ENCODE data around the gene HSPA1B.
"Not testable (repeated sequence)": the region's sequence is repeated elsewhere in the genome, so short reads cannot be mapped to it uniquely, and the experiment has no call there.

HSPA1B gene

DNA sequence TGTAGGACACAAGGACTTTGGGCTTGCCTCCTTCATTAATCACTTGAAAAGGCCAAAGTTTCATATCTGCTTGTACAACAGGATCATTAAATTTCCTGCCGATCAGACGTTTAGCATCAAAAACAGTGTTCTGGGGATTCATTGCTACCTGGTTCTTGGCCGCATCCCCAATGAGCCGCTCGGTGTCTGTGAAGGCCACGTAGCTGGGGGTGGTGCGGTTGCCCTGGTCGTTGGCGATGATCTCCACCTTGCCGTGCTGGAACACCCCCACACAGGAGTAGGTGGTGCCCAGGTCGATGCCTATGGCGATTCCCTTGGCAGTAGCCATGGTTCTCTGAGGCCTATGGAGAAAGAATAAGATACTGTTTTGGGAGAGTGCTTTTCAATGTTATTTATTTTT lies 15.9 kb upstream of the HSPA1B start:
- no peak for DNase-seq (ENCODE audit: low read depth)
- H3K4me3 ChIP-seq (ENCODE audit: low read depth, low read length) = no peak overlapping the region
- no peak for TF ChIP-seq MYC (IDR thresholded peaks at IDR 0.05; ENCODE audit: low read depth, low read length)
- TF ChIP-seq, protein P1, sequence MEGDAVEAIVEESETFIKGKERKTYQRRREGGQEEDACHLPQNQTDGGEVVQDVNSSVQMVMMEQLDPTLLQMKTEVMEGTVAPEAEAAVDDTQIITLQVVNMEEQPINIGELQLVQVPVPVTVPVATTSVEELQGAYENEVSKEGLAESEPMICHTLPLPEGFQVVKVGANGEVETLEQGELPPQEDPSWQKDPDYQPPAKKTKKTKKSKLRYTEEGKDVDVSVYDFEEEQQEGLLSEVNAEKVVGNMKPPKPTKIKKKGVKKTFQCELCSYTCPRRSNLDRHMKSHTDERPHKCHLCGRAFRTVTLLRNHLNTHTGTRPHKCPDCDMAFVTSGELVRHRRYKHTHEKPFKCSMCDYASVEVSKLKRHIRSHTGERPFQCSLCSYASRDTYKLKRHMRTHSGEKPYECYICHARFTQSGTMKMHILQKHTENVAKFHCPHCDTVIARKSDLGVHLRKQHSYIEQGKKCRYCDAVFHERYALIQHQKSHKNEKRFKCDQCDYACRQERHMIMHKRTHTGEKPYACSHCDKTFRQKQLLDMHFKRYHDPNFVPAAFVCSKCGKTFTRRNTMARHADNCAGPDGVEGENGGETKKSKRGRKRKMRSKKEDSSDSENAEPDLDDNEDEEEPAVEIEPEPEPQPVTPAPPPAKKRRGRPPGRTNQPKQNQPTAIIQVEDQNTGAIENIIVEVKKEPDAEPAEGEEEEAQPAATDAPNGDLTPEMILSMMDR (IDR thresholded peaks at IDR 0.05; ENCODE audit: low read depth, low read length) = no peak
- TF ChIP-seq POLR2A (IDR thresholded peaks at IDR 0.05; ENCODE audit: extremely low read depth, insufficient read length) = no peak
- TF ChIP-seq, protein P2, sequence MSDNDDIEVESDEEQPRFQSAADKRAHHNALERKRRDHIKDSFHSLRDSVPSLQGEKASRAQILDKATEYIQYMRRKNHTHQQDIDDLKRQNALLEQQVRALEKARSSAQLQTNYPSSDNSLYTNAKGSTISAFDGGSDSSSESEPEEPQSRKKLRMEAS (IDR thresholded peaks at IDR 0.05; ENCODE audit: low read depth, low read length) = no peak

DNA sequence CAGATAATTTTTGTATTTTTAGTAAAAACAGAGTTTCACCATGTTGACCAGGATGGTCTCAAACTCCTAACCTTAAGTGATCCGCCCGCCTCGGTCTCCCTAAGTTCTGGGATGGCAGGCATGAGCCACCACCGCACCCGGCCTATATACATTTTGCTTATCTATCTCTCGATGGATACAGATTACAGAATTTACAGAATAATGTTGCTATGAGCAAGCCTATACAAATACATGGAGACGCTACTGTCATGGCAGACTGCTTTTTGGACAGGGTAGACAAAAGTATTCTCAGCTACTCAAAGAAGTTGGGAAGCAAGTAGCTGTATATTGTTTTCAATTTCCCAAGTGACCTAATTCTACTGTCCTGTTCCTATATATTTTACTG lies 14.1 kb upstream of the HSPA1B start:
- no peak overlapping the region for H3K4me3 ChIP-seq (ENCODE audit: low read depth, low read length)
- no peak for TF ChIP-seq POLR2A (IDR thresholded peaks at IDR 0.05; ENCODE audit: extremely low read depth, insufficient read length)
- TF ChIP-seq, protein P2 (IDR thresholded peaks at IDR 0.05; ENCODE audit: low read depth, low read length) = no peak
- TF ChIP-seq, protein P1 (IDR thresholded peaks at IDR 0.05; ENCODE audit: low read depth, low read length) = no peak
- DNase-seq (ENCODE audit: low read depth) = no peak

DNA sequence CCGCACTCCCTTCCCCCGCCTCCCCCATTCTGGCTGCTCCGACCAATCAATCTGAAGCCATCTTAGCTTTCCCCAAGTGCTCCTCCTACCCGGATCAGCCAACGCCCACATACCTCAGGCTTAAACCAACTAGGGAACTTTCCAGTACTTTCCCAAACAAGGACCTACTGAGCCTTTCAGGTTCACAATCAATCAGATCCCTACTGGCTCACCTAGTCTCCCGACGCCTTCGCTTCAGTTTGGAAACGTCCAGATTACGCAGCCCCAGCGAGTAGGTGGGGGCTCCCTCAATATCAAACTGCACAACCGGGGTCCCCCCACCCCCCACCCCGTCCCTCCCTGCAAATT lies 12.9 kb upstream of the HSPA1B start:
- TF ChIP-seq POLR2A (IDR thresholded peaks at IDR 0.05; ENCODE audit: extremely low read depth, insufficient read length) (no peak), MYC (IDR thresholded peaks at IDR 0.05; ENCODE audit: low read depth, low read length) (no peak)
- TF ChIP-seq, protein P1 (IDR thresholded peaks at IDR 0.05; ENCODE audit: low read depth, low read length) = no peak
- TF ChIP-seq, protein P2 (IDR thresholded peaks at IDR 0.05; ENCODE audit: low read depth, low read length) = no peak
- peak overlapping the region; percentile 70 for H3K4me3 ChIP-seq (ENCODE audit: low read depth, low read length)
- peak; percentile 94 for DNase-seq (ENCODE audit: low read depth)

DNA sequence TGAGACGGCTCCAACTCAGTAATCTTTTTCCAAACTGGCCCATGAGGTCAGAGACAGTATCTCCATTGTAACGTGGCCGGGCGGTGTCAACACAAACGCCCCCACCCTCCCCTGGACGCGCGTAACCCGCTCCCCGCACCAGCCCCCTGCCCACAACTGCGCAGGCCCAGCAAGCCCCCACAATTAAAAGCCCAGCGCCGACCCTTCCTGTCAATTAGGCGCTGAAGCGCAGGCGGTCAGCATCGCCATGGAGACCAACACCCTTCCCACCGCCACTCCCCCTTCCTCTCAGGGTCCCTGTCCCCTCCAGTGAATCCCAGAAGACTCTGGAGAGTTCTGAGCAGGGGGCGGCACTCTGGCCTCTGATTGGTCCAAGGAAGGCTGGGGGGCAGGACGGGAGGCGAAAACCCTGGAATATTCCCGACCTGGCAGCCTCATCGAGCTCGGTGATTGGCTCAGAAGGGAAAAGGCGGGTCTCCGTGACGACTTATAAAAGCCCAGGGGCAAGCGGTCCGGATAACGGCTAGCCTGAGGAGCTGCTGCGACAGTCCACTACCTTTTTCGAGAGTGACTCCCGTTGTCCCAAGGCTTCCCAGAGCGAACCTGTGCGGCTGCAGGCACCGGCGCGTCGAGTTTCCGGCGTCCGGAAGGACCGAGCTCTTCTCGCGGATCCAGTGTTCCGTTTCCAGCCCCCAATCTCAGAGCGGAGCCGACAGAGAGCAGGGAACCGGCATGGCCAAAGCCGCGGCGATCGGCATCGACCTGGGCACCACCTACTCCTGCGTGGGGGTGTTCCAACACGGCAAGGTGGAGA lies 12.3 kb upstream of the HSPA1B start, which contains the start of the genes HSPA1A and HSPA1L:
Gene HSPA1A, plus strand, starts transcription at position 519 of the 814 bp plus-strand sequence. Its CDS starts 214 bp downstream, at position 733.
Gene HSPA1L, minus strand, starts transcription at position 259 of the 814 bp plus-strand sequence. CDS start 3,311 bp downstream, outside the sequence.
- DNase-seq (ENCODE audit: low read depth) = peak; percentile 94
- TF ChIP-seq, protein P2 (IDR thresholded peaks at IDR 0.05; ENCODE audit: low read depth, low read length) = no peak
- peak within 1 kb of the TSS; percentile 70 for H3K4me3 ChIP-seq (ENCODE audit: low read depth, low read length)

DNA sequence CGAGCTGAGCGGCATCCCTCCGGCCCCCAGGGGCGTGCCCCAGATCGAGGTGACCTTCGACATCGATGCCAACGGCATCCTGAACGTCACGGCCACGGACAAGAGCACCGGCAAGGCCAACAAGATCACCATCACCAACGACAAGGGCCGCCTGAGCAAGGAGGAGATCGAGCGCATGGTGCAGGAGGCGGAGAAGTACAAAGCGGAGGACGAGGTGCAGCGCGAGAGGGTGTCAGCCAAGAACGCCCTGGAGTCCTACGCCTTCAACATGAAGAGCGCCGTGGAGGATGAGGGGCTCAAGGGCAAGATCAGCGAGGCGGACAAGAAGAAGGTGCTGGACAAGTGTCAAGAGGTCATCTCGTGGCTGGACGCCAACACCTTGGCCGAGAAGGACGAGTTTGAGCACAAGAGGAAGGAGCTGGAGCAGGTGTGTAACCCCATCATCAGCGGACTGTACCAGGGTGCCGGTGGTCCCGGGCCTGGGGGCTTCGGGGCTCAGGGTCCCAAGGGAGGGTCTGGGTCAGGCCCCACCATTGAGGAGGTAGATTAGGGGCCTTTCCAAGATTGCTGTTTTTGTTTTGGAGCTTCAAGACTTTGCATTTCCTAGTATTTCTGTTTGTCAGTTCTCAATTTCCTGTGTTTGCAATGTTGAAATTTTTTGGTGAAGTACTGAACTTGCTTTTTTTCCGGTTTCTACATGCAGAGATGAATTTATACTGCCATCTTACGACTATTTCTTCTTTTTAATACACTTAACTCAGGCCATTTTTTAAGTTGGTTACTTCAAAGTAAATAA lies 10.2 kb upstream of the HSPA1B start:
- peak overlapping the region; percentile 89 for H3K4me3 ChIP-seq (ENCODE audit: low read depth, low read length)
- peak; percentile 62 for DNase-seq (ENCODE audit: low read depth)

DNA sequence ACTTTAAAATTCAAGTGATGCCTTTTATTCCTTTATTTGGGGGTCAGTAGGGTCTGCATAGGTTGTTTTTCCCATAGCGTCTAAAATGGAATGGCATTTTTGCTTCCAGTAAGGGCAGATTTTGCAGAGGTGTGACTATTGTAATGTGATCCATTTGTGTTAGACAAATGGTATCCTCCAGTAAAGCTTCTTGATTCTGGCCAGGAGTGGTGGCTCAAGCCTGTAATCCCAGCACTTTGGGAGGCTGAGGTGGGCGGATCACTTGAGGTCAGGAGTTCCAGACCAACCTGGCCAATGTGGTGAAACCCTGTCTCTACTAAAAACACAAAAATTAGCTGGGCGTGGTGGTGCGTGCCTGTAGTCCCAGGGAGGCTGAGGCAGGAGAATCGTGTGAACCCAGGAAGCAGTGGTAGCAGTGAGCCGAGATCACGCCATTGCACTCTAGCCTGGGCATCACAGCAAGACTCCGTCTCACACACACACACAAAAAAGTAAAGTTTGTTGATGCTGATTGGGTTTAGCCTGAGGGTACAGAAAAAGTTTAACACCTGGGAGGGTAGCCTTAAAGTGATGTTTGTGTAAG lies 9.5 kb upstream of the HSPA1B start:
- not testable (repeated sequence) for DNase-seq (ENCODE audit: low read depth)
- peak overlapping the region; percentile 89 for H3K4me3 ChIP-seq (ENCODE audit: low read depth, low read length)

DNA sequence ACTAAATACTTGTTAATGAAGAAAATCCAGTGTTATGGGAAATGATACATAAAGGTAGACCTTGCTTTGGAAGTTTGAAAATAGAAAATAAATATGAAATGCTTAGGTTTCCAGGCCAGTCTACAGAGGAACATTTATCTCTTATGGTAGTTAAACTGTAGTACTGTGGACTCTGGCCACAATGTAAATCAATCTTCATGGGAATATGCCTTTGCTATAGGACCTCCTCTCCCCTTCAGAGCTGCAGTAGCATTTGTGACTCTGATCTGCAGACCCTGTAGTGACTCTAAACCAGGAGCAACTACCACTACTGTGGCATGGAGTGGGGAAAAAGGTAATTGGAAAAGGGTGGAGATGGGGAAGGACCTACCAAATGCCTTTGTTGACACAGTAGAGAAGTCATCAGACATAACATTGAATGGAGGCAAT lies 7.7 kb upstream of the HSPA1B start:
- peak overlapping the region; percentile 4 for H3K4me3 ChIP-seq (ENCODE audit: low read depth, low read length)
- DNase-seq (ENCODE audit: low read depth) = no peak
- TF ChIP-seq, protein P1 (IDR thresholded peaks at IDR 0.05; ENCODE audit: low read depth, low read length) = no peak
- TF ChIP-seq MYC (IDR thresholded peaks at IDR 0.05; ENCODE audit: low read depth, low read length) = no peak
- no peak for TF ChIP-seq POLR2A (IDR thresholded peaks at IDR 0.05; ENCODE audit: extremely low read depth, insufficient read length)
- TF ChIP-seq, protein P2 (IDR thresholded peaks at IDR 0.05; ENCODE audit: low read depth, low read length) = no peak

DNA sequence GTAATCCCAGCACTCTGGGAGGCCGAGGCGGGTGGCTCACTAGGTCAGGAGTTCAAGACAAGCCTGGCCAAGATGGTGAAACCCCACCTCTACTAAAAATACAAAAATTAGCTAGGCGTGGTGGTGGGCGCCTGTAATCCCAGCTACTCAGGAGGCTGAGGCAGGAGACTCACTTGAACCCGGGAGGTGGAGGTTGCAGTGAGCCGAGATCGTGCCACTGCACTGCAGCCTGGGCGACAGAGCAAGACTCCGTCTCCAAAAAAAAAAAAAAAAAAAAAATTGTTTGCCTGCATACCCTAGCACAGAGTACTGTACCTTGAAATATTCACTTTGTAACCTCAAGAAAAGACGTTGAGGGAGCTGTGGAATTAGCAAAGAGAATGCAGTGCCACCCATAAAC lies 7.1 kb upstream of the HSPA1B start:
- DNase-seq (ENCODE audit: low read depth); H3K4me3 ChIP-seq (ENCODE audit: low read depth, low read length): not testable (repeated sequence)

Measured in NB4 (cell line).